ENCODE measurements around the gene DOCK3. TPM values are rescaled to one million over a fixed set of nuclear protein-coding genes. Genes with fewer than 3 reads are reported as not detected.

DOCK3 gene
- polyA plus RNA-seq, 1 donor from 2014 or later, result not detected

DNA sequence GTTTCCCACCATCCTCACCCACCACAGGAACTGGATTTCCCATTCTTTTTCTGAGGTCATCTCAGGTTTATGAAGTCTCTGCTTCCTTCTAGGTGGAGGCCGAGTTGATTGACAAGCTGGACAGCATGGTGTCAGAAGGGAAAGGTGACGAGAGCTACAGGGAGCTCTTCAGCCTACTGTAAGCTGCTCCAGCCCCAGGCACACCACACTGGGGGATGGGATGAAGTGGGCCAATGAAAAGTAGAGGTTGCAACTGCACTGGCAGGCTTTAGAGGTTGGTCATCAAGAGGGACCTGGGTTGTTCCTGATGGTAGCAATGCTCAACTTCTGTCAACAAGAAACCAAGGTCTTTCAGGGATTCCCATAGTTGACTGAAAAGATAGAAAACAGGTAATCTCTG lies 655.3 kb downstream of the DOCK3 start:
- H3K27ac Mint-ChIP-seq, result peak overlapping the region in 1 of 3 donors; percentile 23
- H3K9me3 Mint-ChIP-seq, result no peaks in the 10 kb centered on the region
- H3K4me3 Mint-ChIP-seq, result no peak overlapping the region
- H3K36me3 Mint-ChIP-seq, result no peaks in the 10 kb centered on the region
- peaks cover 4% of the 10 kb centered on the region for H3K27me3 Mint-ChIP-seq
- H3K4me1 Mint-ChIP-seq, result no peaks in the 10 kb centered on the region

DNA sequence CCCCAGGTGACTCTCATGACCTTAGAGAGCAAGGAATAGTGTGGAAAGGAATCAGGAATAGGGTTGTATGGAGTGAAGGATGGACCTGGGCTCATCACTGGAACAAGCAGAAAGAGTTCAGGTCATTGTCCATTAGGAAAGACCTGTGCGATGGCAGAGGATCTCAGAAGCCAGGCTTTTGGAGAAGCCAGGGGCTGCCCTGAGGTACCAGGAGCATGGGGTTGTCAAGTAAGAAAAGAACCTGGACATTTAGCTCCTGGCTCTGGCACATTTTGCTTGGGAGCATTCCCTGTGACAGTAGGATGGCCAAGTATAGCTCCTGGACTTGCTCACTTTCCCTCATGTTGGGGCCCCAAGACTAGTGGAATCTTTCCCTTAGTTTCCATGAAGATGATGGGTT lies 657.4 kb downstream of the DOCK3 start:
- no peaks in the 10 kb centered on the region for H3K36me3 Mint-ChIP-seq
- peaks cover 6% of the 10 kb centered on the region for H3K27me3 Mint-ChIP-seq
- H3K27ac Mint-ChIP-seq, result peak overlapping the region in 1 of 3 donors; percentile 29
- H3K4me1 Mint-ChIP-seq, result no peaks in the 10 kb centered on the region
- no peaks in the 10 kb centered on the region for H3K9me3 Mint-ChIP-seq
- no peak overlapping the region for H3K4me3 Mint-ChIP-seq

DNA sequence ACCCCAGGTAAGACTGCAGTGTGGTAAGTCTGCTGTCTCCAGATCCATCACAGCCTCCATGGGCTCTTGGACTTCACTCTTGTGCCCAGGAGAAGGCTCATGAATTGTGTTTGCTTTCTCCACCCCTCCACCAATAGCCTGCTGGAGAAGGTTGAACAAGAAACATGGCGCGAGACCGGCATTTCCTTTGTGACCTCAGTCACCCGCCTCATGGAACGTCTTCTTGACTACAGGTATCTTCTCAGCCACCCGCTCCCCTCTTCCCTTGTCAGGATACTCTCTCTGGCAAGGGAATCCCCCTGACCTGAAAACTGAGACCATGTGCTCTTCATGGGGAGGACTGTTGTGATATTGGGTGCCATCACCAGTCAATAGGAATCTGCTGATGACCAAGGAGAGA lies 658.3 kb downstream of the DOCK3 start:
- Mint-ChIP-seq H3K4me1 (no peaks in the 10 kb centered on the region), H3K9me3 (no peaks in the 10 kb centered on the region), H3K4me3 (no peak overlapping the region), H3K27ac (no peak overlapping the region), H3K27me3 (peaks cover 6% of the 10 kb centered on the region), H3K36me3 (no peaks in the 10 kb centered on the region)

DNA sequence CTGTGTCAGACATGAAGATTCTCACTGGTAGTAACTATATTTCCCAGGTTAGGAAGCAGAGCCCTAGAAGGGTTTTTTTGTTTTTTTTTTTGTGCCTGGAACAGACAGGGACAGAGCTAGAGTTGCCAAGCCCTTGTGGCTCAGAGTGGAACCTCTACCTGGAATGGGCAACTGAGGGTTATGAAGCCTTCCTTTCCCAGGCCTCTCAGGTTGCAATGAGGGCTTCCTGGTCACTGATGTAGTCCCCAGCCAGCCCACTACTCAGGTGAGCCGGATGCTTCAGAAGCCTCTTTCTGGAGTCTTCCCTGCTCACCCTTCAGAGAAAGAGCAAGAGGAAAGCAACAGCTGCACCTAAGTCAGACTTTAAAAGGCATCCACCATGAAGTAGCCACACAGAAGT lies 661.5 kb downstream of the DOCK3 start:
- H3K4me1 Mint-ChIP-seq, result no peaks in the 10 kb centered on the region

DNA sequence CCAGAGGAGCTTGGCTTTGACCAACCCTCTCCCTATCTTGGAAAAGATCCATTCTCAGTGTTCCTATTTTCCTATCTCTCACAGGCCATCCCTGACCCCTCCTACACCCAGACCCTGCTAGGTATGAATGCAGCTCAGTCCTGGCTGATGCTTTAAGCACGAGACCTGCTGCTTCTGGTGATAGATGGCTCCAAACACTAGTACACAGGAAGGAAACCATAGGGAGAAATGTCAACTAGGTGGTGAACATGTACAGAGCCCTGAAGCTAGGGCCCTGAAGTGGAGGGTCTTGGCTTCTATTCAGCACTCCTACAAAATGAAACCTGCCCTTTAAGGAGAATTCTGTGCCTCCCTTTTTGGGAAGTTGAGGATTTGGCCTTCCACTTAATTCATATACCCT lies 662.9 kb downstream of the DOCK3 start:
- Mint-ChIP-seq H3K4me1 (no peaks in the 10 kb centered on the region), H3K9me3 (no peaks in the 10 kb centered on the region), H3K4me3 (no peak overlapping the region), H3K27ac (no peak overlapping the region), H3K27me3 (peaks cover 6% of the 10 kb centered on the region), H3K36me3 (no peaks in the 10 kb centered on the region)

More for the DNA sequence above, 661.5 kb downstream of the DOCK3 start:
- peaks cover 6% of the 10 kb centered on the region for H3K27me3 Mint-ChIP-seq
- no peak overlapping the region for H3K27ac Mint-ChIP-seq
- no peaks in the 10 kb centered on the region for H3K9me3 Mint-ChIP-seq
- no peaks in the 10 kb centered on the region for H3K36me3 Mint-ChIP-seq
- H3K4me3 Mint-ChIP-seq, result no peak overlapping the region

DNA sequence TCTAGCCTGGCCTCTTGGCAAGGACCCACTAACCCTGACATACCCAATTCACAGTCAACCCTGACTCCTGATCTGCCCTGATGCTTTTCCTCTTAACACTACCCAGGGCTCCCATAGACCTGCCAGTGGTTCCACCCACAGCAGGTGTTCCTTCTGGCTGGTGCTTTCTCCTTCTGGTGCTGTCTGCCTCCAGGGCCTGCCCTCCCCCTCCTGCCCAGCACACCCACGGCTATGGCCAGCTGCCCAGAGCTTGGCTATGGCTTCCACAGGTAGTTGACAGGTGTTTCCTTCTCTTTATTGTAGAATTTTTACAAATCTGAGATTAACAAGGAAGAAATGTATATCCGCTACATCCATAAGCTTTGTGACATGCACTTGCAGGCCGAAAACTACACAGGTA lies 663.9 kb downstream of the DOCK3 start:
- Mint-ChIP-seq H3K4me1 (no peaks in the 10 kb centered on the region), H3K36me3 (no peaks in the 10 kb centered on the region), H3K27ac (no peak overlapping the region), H3K9me3 (no peaks in the 10 kb centered on the region), H3K27me3 (peaks cover 7% of the 10 kb centered on the region), H3K4me3 (no peak overlapping the region)

DNA sequence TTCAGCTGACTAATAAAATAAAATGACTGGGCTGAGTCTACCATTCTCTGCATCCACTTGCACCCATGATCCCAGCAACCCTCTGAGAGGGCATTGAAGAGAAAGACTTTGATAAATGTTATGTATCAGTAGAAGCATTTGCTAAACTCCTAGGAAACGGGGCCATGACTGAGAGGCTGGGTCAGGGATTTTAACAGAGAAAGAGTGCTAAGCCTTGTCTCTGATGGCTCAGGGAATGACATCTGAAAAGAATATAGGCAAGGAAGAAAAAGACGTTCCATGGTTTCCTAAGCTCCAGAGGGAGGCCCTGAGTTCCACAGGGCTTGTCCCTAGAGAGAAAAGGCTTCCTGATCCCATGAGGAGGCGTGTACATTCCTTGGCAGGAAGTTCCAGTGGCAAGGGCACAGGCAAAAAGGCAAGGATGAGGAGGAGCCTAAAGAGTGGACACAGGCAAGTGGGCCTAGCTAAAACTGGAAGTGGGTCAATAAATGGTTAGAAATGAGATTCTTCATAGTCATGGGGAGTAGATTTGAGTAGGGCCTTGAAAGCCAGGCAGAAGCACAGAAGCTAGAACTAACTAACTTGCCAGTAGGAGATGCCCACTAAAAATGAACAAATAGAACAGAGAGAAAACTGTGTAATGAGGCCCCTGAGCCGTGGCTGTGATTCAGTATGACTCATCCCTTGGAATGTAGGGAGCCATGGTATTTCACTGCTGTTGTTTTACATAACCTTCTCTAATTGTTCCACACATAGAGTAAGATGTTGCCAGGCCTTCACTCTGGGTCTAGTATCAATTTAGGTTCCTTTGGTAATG lies 665.5 kb downstream of the DOCK3 start:
- Mint-ChIP-seq H3K36me3 (no peaks in the 10 kb centered on the region), H3K9me3 (no peaks in the 10 kb centered on the region), H3K27ac (no peak overlapping the region), H3K27me3 (peaks cover 8% of the 10 kb centered on the region), H3K4me3 (no peak overlapping the region), H3K4me1 (no peaks in the 10 kb centered on the region)

DNA sequence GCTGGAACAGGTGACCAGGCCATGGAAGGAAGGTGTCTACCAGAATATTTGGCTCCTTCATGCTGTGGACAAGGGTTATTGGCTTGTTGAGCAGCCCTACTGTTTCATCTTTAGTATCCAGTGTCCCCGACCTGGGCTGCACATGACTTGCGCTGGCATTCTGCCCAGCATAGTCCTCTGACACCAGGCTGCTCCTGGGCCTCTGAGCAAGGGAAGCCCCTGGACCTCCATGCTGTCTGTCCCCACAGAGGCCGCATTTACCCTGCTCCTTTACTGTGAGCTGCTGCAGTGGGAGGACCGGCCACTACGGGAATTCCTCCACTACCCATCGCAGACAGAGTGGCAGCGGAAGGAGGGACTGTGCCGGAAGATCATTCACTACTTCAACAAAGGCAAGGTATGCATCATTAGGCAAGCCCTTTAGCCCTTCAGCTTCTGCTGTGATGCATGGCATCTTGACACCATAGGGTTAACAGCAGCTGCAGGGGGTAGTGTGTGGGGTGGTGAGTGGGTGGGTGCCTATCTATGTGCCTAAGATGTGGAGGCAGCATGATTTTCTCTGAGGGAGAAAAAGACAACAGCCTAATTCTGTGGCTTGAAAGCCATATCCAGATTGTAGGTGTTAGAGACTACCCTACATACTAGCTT lies 666.4 kb downstream of the DOCK3 start:
- Mint-ChIP-seq H3K4me1 (no peaks in the 10 kb centered on the region), H3K36me3 (no peaks in the 10 kb centered on the region), H3K4me3 (no peak overlapping the region), H3K9me3 (no peaks in the 10 kb centered on the region), H3K27me3 (peaks cover 8% of the 10 kb centered on the region), H3K27ac (no peak overlapping the region)

DNA sequence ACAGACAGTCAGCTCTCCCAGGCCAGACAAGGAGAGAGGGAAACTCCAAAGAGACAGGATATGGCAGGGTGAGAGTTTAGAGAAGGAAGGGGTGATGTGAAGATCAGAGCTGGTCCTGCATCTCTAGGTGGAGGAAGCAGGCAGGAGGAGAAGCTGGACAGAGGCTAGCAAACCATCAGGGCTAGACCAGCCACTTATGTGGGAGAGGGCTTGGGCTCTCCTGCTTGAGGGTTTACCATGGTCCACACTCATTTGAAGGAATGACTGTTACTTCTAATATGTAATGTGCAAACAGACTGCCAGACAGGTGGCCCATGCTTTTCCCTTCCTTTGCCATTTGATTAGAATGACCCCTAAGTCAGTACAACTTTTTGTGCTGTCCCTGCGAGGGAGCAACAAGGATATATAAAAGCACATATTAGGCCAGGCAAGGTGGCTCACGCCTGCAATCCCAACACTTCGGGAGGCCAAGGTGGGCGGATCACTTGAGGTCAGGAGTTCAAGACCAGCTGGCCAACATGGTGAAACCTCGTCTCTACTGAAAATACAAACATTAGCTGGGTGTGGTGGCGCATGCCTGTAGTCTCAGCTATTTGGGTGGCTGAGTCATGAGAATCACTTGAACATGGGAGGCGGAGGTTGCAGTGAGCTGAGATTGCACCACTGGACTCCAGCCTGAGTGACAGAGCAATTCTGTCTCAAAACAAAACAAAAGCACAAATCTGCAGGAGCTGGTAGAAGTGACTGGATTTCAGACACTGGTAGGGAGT lies 669.4 kb downstream of the DOCK3 start:
- no peaks in the 10 kb centered on the region for H3K9me3 Mint-ChIP-seq

DNA sequence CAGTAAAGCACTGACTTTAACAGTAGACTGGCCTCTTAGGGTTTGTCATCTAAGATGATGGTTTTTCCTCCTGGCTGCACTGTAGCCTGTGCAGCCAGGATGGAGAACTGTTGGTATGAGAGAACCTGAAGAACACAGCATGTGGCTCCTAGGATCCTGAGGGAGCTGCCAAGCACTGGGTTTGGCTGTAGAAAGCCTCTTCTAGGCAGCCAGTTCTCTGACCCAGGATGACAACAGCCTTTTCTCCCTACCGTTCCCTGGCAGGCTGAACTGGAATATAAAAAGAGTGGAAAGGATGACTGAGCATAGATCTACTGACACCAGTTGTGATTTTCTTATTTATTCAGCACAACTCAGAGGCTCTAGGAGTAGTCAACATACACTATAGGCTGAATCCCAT lies 676.0 kb downstream of the DOCK3 start:
- Mint-ChIP-seq H3K27me3 (peaks cover 7% of the 10 kb centered on the region), H3K27ac (no peak overlapping the region), H3K4me3 (no peak overlapping the region), H3K9me3 (peaks cover 0 to 2% (median 0%) of the 10 kb centered on the region in 3 donors), H3K4me1 (no peaks in the 10 kb centered on the region), H3K36me3 (peaks cover 2% of the 10 kb centered on the region)

More for the DNA sequence above, 669.4 kb downstream of the DOCK3 start:
- Mint-ChIP-seq H3K36me3 (no peaks in the 10 kb centered on the region), H3K27me3 (peaks cover 5% of the 10 kb centered on the region), H3K4me1 (no peaks in the 10 kb centered on the region), H3K27ac (no peak overlapping the region), H3K4me3 (no peak overlapping the region)

DNA sequence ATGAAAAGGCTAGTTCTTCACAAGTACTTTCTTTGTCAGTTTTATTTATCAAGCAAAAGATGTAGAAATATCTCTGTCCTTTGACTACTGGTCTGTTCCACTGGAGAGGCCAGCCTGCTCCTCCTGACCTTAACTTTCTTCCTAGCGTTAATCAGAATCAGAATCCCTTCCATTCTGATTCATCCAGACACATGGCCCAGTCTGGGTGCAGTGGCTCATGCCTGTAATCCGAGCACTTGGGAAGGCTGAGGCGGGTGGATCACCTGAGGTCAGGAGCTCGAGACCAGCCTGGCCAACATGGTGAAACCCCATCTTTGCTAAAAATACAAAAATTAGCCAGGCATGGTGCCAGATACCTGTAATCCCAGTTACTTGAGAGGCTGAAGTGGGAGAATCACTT lies 678.4 kb downstream of the DOCK3 start:
- Mint-ChIP-seq H3K9me3 (peaks cover 0 to 2% (median 0%) of the 10 kb centered on the region in 3 donors), H3K4me3 (no peak overlapping the region), H3K27me3 (peaks cover 7% of the 10 kb centered on the region), H3K4me1 (no peaks in the 10 kb centered on the region), H3K36me3 (peaks cover 2% of the 10 kb centered on the region), H3K27ac (no peak overlapping the region)

DNA sequence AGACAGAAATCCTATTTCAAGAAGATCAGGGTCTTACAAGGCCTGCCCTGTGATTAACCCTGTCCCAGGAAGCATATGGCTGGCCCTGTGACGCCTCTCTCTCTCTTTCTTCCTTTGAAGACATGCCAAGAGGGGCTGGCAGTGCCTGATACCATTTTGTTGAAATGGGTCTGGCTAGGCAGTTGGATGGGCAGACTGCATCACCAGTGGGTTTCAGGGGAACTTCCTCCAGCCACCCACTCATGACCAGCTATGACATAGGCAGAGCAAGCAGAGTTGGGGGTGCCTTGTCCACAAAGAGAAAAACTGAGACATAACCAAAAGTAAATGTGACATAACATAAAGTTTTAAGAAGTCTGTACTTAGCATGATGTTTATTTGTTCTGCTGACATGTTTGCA lies 679.0 kb downstream of the DOCK3 start:
- Mint-ChIP-seq H3K4me3 (no peak overlapping the region), H3K36me3 (peaks cover 2% of the 10 kb centered on the region), H3K9me3 (peaks cover 0 to 2% (median 0%) of the 10 kb centered on the region in 3 donors), H3K4me1 (no peaks in the 10 kb centered on the region), H3K27ac (no peak overlapping the region), H3K27me3 (peaks cover 7% of the 10 kb centered on the region)

DNA sequence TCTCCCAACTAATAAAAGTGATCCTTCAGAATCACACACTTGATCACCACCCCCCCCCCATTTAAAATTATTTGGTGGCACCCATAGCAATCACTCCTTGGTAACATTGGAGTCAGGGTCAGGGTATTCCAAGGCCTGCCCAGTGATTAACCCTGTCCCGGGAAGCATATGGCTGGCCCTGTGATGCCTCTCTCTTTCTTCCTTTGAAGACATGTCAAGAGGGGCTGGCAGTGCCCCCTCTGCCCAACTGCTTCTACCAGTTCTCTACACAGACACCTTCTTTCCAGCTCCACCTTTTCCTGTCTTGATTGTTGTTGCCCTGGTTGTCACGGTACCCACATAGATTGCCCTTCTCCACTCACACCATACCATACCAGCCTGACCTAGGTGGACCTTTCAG lies 679.4 kb downstream of the DOCK3 start:
- Mint-ChIP-seq H3K9me3 (peaks cover 0 to 2% (median 0%) of the 10 kb centered on the region in 3 donors), H3K36me3 (peaks cover 2% of the 10 kb centered on the region), H3K27ac (no peak overlapping the region), H3K27me3 (peaks cover 7% of the 10 kb centered on the region), H3K4me1 (no peaks in the 10 kb centered on the region), H3K4me3 (no peak overlapping the region)

DNA sequence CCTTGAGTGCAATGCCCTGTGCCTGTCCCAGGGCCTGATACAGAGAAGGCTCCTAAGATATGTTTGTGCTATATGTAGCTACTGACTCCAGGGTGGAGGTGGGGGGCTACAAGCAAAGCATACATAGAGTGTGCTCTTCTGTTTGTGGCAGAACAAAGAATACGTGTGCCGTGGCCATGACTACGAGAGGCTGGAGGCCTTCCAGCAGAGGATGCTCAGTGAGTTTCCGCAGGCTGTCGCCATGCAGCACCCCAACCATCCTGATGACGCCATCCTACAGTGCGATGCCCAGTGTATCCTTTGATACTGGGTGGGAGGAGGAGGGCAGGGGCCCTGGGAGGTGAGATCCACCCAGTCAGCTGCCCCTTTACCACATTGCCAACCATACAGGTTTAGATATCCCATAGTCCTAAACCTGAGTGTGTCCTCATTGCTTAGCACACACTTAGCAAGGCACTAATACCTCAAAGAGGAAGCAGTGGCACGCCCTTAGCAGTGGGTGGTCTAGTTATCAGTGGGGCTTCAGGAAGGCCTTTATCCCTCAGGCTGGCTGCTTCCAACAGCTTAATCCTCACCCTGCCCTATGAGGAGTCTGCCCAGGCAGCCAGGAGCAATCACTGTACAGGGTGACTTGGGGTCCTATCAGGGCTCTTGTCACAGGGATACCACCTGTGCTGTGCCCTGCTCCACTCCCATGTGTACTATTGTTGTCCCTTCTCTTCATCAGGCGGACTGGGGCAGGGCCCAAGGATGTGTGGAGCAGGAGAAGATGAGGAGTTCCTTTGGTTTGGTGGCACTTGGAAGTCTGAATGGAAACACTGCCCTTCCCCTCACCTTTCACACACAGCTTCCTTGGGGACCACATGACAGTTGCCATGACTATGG lies 680.2 kb downstream of the DOCK3 start:
- H3K27me3 Mint-ChIP-seq, result peaks cover 7% of the 10 kb centered on the region
- H3K4me3 Mint-ChIP-seq, result no peak overlapping the region
- no peaks in the 10 kb centered on the region for H3K4me1 Mint-ChIP-seq
- peaks cover under 1% of the 10 kb centered on the region for H3K36me3 Mint-ChIP-seq
- no peak overlapping the region for H3K27ac Mint-ChIP-seq
- H3K9me3 Mint-ChIP-seq, result no peaks in the 10 kb centered on the region

Measured in IgD-negative memory B cell (primary cell).